Liver (tissue), 3 donors: Measurements from ENCODE around the gene CD8B.

ENCODE experiments used
- ATF3 ChIP-seq: IDR thresholded peaks from 2 replicates; pipeline ENCODE4 v1.6.1; 2016; ENCODE audit warnings: antibody characterized with exemption
- CTCF ChIP-seq: fragments of 150-350 bp; IDR thresholded peaks from 2 replicates; pipeline ENCODE4 v1.5.1; 2017; ENCODE audit warnings: improper control_type of control experiment, low read depth, low read length; ENCODE audit not compliant: missing input control
- EGR1 ChIP-seq, 2 donors: IDR thresholded peaks; 2 replicates each; pipeline ENCODE4 v1.6.1; 2016 to 2018; ENCODE audit warnings: antibody characterized with exemption in 2 of 2, low read depth in 2 of 2
- FOXA1 ChIP-seq: IDR thresholded peaks from 2 replicates; pipeline ENCODE4 v1.6.1; 2016; ENCODE audit warnings: antibody characterized with exemption
- GABPA ChIP-seq, 2 donors: IDR thresholded peaks in 1 of 2; conservative IDR thresholded peaks in 1 of 2; 2 replicates each; pipeline ENCODE4 v1.6.1; 2016; ENCODE audit warnings: antibody characterized with exemption in 2 of 2, mild to moderate bottlenecking in 1 of 2, moderate library complexity in 1 of 2
- JUND ChIP-seq, 2 donors: IDR thresholded peaks; 2 replicates each; pipeline ENCODE4 v1.6.1; 2016; ENCODE audit warnings: antibody characterized with exemption in 2 of 2
- MAX ChIP-seq: IDR thresholded peaks from 2 replicates; pipeline ENCODE4 v1.6.1; 2016; ENCODE audit warnings: antibody characterized with exemption
- RAD21 ChIP-seq, 2 donors: IDR thresholded peaks; 2 replicates each; pipeline ENCODE4 v1.6.1; 2016; ENCODE audit warnings: antibody characterized with exemption in 2 of 2, mild to moderate bottlenecking in 2 of 2
- SP1 ChIP-seq: IDR thresholded peaks from 2 replicates; pipeline ENCODE4 v1.6.1; 2018; ENCODE audit warnings: antibody characterized with exemption, mild to moderate bottlenecking
- TAF1 ChIP-seq: conservative IDR thresholded peaks from 2 replicates; pipeline ENCODE4 v1.6.1; 2016; ENCODE audit warnings: antibody characterized with exemption, mild to moderate bottlenecking
- YY1 ChIP-seq: IDR thresholded peaks from 2 replicates; pipeline ENCODE4 v1.6.1; 2016; ENCODE audit warnings: antibody characterized with exemption, mild to moderate bottlenecking
- ZBTB33 ChIP-seq: IDR thresholded peaks from 2 replicates; pipeline ENCODE4 v1.6.1; 2016; ENCODE audit warnings: antibody characterized with exemption
- donor health status: healthy.
- donor health status: healthy.

GRCh38 chr2:86821842-86822241, 39.8 kb downstream of the CD8B start:
- TF ChIP-seq ATF3 = no peak
- TF ChIP-seq CTCF = no peak
- TF ChIP-seq TAF1 = no peak
- TF ChIP-seq MAX = no peak
- no peak for TF ChIP-seq EGR1 (IDR thresholded peaks at IDR 0.05; ENCODE audit: low read depth in 2 of 2)
- no peak for TF ChIP-seq SP1
- TF ChIP-seq GABPA (IDR thresholded peaks at IDR 0.05 in 1 of 2, conservative IDR thresholded peaks at IDR 0.05 in 1 of 2) = no peak
- TF ChIP-seq ZBTB33 = no peak
- no peak for TF ChIP-seq JUND (IDR thresholded peaks at IDR 0.05)
- no peak for TF ChIP-seq FOXA1
- no peak for TF ChIP-seq RAD21 (IDR thresholded peaks at IDR 0.05)
- no peak for TF ChIP-seq YY1
